Jurkat, Clone E6-1 (cell line): ENCODE measurements around the gene SETD4. TPM values are rescaled to one million over a fixed set of nuclear protein-coding genes. Genes with fewer than 3 reads are reported as not detected.
A peak's percentile ranks its signal among the peaks of the same experiment; 100 is the strongest.
"Not testable (repeated sequence)": the region's sequence is repeated elsewhere in the genome, so short reads cannot be mapped to it uniquely, and the experiment has no call there.

Experiments used
- DNase-seq: peaks from one replicate; pipeline ENCODE4 v3.0.0-alpha.2; 2011; ENCODE audit warnings: low read depth, low spot score
- H3K4me3 ChIP-seq: 2 replicates; pipeline ENCODE4 v1.5.1; 2011; ENCODE audit warnings: mild to moderate bottlenecking, low read length, control low read depth, moderate library complexity
- polyA plus RNA-seq: library from polyadenylated mRNA; unstranded; fragments of >200 nt; gene quantifications from one replicate; pipeline ENCODE4 v1.2.1, GENCODE V29; 2012; ENCODE audit warnings: missing spikeins; ENCODE audit not compliant: insufficient read length, insufficient read depth

The SETD4 gene
- polyA plus RNA-seq, result 14.8 TPM

GRCh38 chr21:36060159-36060921 is at the start of gene SETD4:
Gene SETD4 (minus strand): TSS chr21:36060526. CDS start chr21:36058888, 1,638 bp downstream.
- DNase-seq, result peak; percentile 94
- peak within 1 kb of the TSS; percentile 99 for H3K4me3 ChIP-seq

- no peak overlapping the region for H3K4me3 ChIP-seq
- no peak for DNase-seq
These were observed 49.5 kb upstream of the SETD4 start for GRCh38 chr21:36109868-36110267.

- DNase-seq, result no peak
- no peak overlapping the region for H3K4me3 ChIP-seq
These were observed 45.1 kb upstream of the SETD4 start for GRCh38 chr21:36105327-36105842.

- no peak overlapping the region for H3K4me3 ChIP-seq
- no peak for DNase-seq
These were observed 44.3 kb upstream of the SETD4 start for GRCh38 chr21:36104317-36105300.

GRCh38 chr21:36103434-36103833 is 43.1 kb upstream of the SETD4 start:
- no peak for DNase-seq
- H3K4me3 ChIP-seq, result no peak overlapping the region

GRCh38 chr21:36100971-36101641 is 40.8 kb upstream of the SETD4 start:
- H3K4me3 ChIP-seq, result no peak overlapping the region
- DNase-seq, result no peak

- H3K4me3 ChIP-seq, DNase-seq: not testable (repeated sequence)
These were observed 39.4 kb upstream of the SETD4 start for GRCh38 chr21:36099695-36100211.

GRCh38 chr21:36099000-36099399 is 38.7 kb upstream of the SETD4 start:
- DNase-seq, result no peak

GRCh38 chr21:36098182-36098532 is 37.8 kb upstream of the SETD4 start:
- no peak overlapping the region for H3K4me3 ChIP-seq

More at GRCh38 chr21:36099000-36099399, 38.7 kb upstream of the SETD4 start:
- H3K4me3 ChIP-seq, result no peak overlapping the region

GRCh38 chr21:36097427-36098181 is 37.3 kb upstream of the SETD4 start:
- DNase-seq, result no peak
- H3K4me3 ChIP-seq, result no peak overlapping the region

More at GRCh38 chr21:36098182-36098532, 37.8 kb upstream of the SETD4 start:
- DNase-seq, result no peak

- no peak overlapping the region for H3K4me3 ChIP-seq
- no peak for DNase-seq
These were observed 36.3 kb upstream of the SETD4 start for GRCh38 chr21:36096398-36097290.

- H3K4me3 ChIP-seq, result no peak overlapping the region
- no peak for DNase-seq
These were observed 33.2 kb upstream of the SETD4 start for GRCh38 chr21:36093512-36093911.

GRCh38 chr21:36092681-36093080 is 32.4 kb upstream of the SETD4 start:
- H3K4me3 ChIP-seq, result no peak overlapping the region
- DNase-seq, result no peak

GRCh38 chr21:36089946-36090345 is 29.6 kb upstream of the SETD4 start:
- H3K4me3 ChIP-seq, result no peak overlapping the region
- no peak for DNase-seq

GRCh38 chr21:36087362-36088138 is 27.2 kb upstream of the SETD4 start:
- H3K4me3 ChIP-seq, result no peak overlapping the region
- peak; percentile 24 for DNase-seq

GRCh38 chr21:36082237-36082664 is 21.9 kb upstream of the SETD4 start:
- H3K4me3 ChIP-seq, result no peak overlapping the region
- no peak for DNase-seq

- no peak for DNase-seq
- H3K4me3 ChIP-seq, result no peak overlapping the region
These were observed 20.1 kb upstream of the SETD4 start for GRCh38 chr21:36080386-36080785.
